ENCODE measurements around the gene TNNT1.
A peak's percentile ranks its signal among the peaks of the same experiment; 100 is the strongest.

TNNT1 gene

DNA sequence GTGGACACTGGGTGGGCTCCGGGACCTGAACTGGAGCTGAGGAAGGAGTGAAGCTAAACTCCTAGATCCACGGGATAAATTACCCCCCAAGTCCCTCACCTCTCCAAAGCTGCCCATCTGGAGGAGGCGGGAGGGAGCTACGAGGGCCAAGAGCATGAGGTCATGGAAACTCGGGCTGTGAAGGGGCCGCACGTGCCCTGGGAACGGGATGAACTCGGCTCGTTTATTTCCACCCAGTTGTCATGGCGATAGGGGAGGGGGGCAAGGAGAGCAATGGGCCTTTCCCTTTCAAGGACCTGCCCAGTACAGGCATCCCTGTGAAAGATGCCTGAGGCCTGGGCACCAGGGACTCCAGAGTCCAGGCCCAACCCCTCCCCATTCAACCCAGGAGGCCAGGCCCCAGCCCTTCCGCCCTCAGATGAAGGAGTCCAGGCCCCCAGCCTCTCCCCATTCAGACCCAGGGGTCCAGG lies 35.4 kb downstream of the TNNT1 start (continued):
- TF ChIP-seq ZSCAN18 (tag by site-specific recombination; IDR thresholded peaks at IDR 0.05) (no peak), ZNF768 (tag by site-specific recombination; IDR thresholded peaks at IDR 0.05) (no peak), KLF17 (tag by site-specific recombination; IDR thresholded peaks at IDR 0.05) (peak; percentile 63; the same call in 1 of the 2 replicates), ZNF510 (tag by site-specific recombination; IDR thresholded peaks at IDR 0.05; ENCODE audit: insufficient replicate concordance) (no peak), ZNF354C (tag by site-specific recombination; IDR thresholded peaks at IDR 0.05; ENCODE audit: borderline replicate concordance, low read depth) (no peak), ZNF626 (tag by site-specific recombination; IDR thresholded peaks at IDR 0.05) (no peak), KLF16 (tag by site-specific recombination; IDR thresholded peaks at IDR 0.05) (no peak), ZBTB21 (tag by site-specific recombination; IDR thresholded peaks at IDR 0.05) (peak; percentile 87), YY2 (tag by site-specific recombination; IDR thresholded peaks at IDR 0.05) (no peak), WT1 (tag by site-specific recombination; IDR thresholded peaks at IDR 0.05) (no peak), ZNF776 (tag by site-specific recombination; IDR thresholded peaks at IDR 0.05; ENCODE audit: borderline replicate concordance) (no peak), PBX3 (CRISPR knock-in tag; IDR thresholded peaks at IDR 0.05) (no peak), GLIS1 (tag by site-specific recombination; IDR thresholded peaks at IDR 0.05) (peak; percentile 90), ZNF610 (tag by site-specific recombination; IDR thresholded peaks at IDR 0.05; ENCODE audit: borderline replicate concordance) (no peak), ZNF335 (tag by site-specific recombination; conservative IDR thresholded peaks at IDR 0.05) (peak; percentile 76), ZNF501 (tag by site-specific recombination; IDR thresholded peaks at IDR 0.05) (no peak), ZNF140 (tag by site-specific recombination; IDR thresholded peaks at IDR 0.05) (no peak), ZIC2 (tag by site-specific recombination; IDR thresholded peaks at IDR 0.05) (no peak), ZNF214 (tag by site-specific recombination; IDR thresholded peaks at IDR 0.05; ENCODE audit: borderline replicate concordance) (no peak), ZNF529 (tag by site-specific recombination; IDR thresholded peaks at IDR 0.05; ENCODE audit: insufficient replicate concordance) (no peak), ZNF558 (tag by site-specific recombination; IDR thresholded peaks at IDR 0.05) (no peak)
- TF ChIP-seq, protein P1, sequence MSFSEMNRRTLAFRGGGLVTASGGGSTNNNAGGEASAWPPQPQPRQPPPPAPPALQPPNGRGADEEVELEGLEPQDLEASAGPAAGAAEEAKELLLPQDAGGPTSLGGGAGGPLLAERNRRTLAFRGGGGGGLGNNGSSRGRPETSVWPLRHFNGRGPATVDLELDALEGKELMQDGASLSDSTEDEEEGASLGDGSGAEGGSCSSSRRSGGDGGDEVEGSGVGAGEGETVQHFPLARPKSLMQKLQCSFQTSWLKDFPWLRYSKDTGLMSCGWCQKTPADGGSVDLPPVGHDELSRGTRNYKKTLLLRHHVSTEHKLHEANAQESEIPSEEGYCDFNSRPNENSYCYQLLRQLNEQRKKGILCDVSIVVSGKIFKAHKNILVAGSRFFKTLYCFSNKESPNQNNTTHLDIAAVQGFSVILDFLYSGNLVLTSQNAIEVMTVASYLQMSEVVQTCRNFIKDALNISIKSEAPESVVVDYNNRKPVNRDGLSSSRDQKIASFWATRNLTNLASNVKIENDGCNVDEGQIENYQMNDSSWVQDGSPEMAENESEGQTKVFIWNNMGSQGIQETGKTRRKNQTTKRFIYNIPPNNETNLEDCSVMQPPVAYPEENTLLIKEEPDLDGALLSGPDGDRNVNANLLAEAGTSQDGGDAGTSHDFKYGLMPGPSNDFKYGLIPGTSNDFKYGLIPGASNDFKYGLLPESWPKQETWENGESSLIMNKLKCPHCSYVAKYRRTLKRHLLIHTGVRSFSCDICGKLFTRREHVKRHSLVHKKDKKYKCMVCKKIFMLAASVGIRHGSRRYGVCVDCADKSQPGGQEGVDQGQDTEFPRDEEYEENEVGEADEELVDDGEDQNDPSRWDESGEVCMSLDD (tag by site-specific recombination; IDR thresholded peaks at IDR 0.05), result 0 out of 2 replicates have a peak, but pooled peaks have one; percentile 61
- TF ChIP-seq, protein P2, sequence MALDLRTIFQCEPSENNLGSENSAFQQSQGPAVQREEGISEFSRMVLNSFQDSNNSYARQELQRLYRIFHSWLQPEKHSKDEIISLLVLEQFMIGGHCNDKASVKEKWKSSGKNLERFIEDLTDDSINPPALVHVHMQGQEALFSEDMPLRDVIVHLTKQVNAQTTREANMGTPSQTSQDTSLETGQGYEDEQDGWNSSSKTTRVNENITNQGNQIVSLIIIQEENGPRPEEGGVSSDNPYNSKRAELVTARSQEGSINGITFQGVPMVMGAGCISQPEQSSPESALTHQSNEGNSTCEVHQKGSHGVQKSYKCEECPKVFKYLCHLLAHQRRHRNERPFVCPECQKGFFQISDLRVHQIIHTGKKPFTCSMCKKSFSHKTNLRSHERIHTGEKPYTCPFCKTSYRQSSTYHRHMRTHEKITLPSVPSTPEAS (tag by site-specific recombination; IDR thresholded peaks at IDR 0.05), result no peak
